Measurements from ENCODE around the gene FOXO6. TPM values are rescaled to one million over a fixed set of nuclear protein-coding genes. Genes with fewer than 3 reads are reported as not detected.
"Not testable (repeated sequence)": the region's sequence is repeated elsewhere in the genome, so short reads cannot be mapped to it uniquely, and the experiment has no call there.

FOXO6 gene
- total RNA-seq, 2 experiments from 2014 or later: 1.2 to 2.2 TPM

- Mint-ChIP-seq H3K36me3 (ENCODE audit: low read depth) (no peaks in the 10 kb centered on the region), H3K27ac (no peak overlapping the region), H3K4me3 (no peak overlapping the region), H3K4me1 (ENCODE audit: low read depth) (no peaks in the 10 kb centered on the region), H3K9me3 (no peaks in the 10 kb centered on the region), H3K27me3 (peaks cover 9% of the 10 kb centered on the region)
- intact Hi-C loops (cut with DNase I, micrococcal nuclease): no loop called here
- H3K9me3 ChIP-seq (ENCODE audit: control insufficient read depth in 1 of 2, insufficient read depth in 1 of 2, low read length in 2 of 2): no peaks in the 10 kb centered on the region
- no peak for TF ChIP-seq CTCF (IDR thresholded peaks at IDR 0.05)
- no peak overlapping the region for H3K4me3 ChIP-seq (ENCODE audit: low read length)
- no peak for DNase-seq
- no peaks in the 10 kb centered on the region for H3K4me1 ChIP-seq (ENCODE audit: insufficient read depth, low read length)
- H3K36me3 ChIP-seq (ENCODE audit: insufficient read depth, low read length): no peaks in the 10 kb centered on the region
- ATAC-seq (ENCODE audit: poor library complexity): no peak
- peaks cover 0 to 5% of the 10 kb centered on the region in 2 experiments for H3K27me3 ChIP-seq (ENCODE audit: control insufficient read depth in 1 of 2, insufficient read depth in 2 of 2, low read length in 2 of 2)
- ChIA-PET POLR2A (no interaction called here), CTCF (no interaction called here)
- H3K27ac ChIP-seq (ENCODE audit: low read depth in 1 of 2, low read length in 2 of 2): no peak overlapping the region
These were observed 31.3 kb upstream of the FOXO6 start for GRCh38 chr1:41329662-41330587.

DNA sequence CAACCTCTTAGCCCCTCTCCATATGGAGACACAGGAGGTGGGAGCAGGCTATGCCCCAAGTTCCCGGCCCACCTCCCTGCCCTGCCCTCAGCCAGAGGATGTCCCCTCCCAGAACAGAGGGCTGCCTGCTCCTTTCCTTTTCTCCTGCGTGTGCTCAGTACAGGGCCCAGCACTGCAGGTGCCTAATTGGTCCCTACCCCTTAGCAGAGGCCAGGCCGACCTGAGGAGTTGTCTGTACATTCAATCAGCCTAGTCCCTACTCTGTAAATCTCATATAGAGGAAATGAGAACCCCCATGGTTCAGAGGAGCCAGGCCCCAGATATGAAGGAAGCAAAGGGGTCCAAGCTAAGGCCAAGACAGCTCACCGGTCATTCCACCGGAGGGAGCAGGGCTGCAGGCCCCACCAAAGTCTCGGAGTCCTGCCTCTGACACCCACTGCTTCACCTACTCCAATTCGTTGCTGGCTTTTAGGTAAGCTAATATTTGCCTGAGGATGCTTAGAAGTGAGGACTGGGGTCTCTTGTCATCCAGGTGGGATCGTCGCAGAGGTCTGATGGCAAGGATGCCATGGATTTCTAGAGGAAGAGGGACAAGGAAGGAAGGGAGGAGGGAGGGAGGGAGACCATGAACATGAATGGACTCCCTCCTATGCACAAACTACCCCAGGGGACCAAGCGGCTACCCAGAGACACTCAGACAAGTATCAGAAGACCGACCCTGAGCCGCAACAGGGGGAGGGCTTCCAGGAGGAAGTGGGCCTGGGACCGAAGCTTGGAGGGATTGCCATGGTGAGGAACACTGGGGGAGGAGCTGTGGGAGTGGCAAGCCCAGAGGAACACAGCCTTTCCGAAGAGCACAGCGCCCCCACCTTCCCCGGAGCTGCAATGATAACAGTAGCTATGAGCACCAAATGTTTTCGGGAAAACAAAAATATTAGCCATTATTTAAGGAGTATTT, 30.4 kb upstream of the FOXO6 start:
- H3K36me3 Mint-ChIP-seq (ENCODE audit: low read depth): no peaks in the 10 kb centered on the region
- no peak overlapping the region for H3K4me3 ChIP-seq (ENCODE audit: low read length)
- H3K9me3 Mint-ChIP-seq: no peaks in the 10 kb centered on the region
- H3K4me1 ChIP-seq (ENCODE audit: insufficient read depth, low read length): no peaks in the 10 kb centered on the region
- intact Hi-C loops (cut with DNase I, micrococcal nuclease): no loop called here
- POLR2A ChIA-PET: no interaction called here
- no peak overlapping the region for H3K4me3 Mint-ChIP-seq
- H3K9me3 ChIP-seq (ENCODE audit: control insufficient read depth in 1 of 2, insufficient read depth in 1 of 2, low read length in 2 of 2): no peaks in the 10 kb centered on the region
- no peak overlapping the region for H3K27ac Mint-ChIP-seq
- no peaks in the 10 kb centered on the region for H3K4me1 Mint-ChIP-seq (ENCODE audit: low read depth)
- H3K27ac ChIP-seq (ENCODE audit: low read depth in 1 of 2, low read length in 2 of 2): no peak overlapping the region
- DNase-seq (no peak), ATAC-seq (ENCODE audit: poor library complexity) (no peak)
- CTCF ChIA-PET: interaction anchor here (1.2 kb wide), 1 partner anchor 8 kb away, joined by 3 read pairs; no protein-coding TSS in a partner anchor
- TF ChIP-seq CTCF (IDR thresholded peaks at IDR 0.05): no peak
- H3K36me3 ChIP-seq (ENCODE audit: insufficient read depth, low read length): no peaks in the 10 kb centered on the region
- H3K27me3 ChIP-seq (ENCODE audit: control insufficient read depth in 1 of 2, insufficient read depth in 2 of 2, low read length in 2 of 2): peaks cover 5% of the 10 kb centered on the region in 2 experiments
- peaks cover 17% of the 10 kb centered on the region for H3K27me3 Mint-ChIP-seq

DNA sequence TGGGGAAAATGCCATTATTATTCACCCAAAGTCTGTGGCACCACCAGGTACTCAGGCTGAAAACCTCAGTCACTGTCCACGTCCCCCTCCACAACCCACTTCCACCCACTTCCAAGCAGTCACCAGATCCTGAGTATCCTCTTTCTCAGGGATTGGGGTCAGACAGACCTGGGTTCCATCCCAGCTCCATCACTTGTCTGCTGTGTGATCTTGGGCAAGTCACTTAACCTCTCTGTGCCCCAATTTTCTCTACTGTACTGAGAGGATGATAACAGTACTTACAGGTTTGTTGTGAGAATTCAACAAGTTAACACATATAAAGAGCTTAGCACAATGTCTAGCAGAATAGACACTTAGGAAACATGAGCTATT, 29.7 kb upstream of the FOXO6 start:
- peaks cover 18% of the 10 kb centered on the region for H3K27me3 Mint-ChIP-seq
- ChIA-PET CTCF (interaction anchor here (1.2 kb wide), 1 partner anchor 9 kb away, joined by 3 read pairs; no protein-coding TSS in a partner anchor), POLR2A (no interaction called here)
- H3K4me3 Mint-ChIP-seq: no peak overlapping the region
- no peak overlapping the region for H3K27ac ChIP-seq (ENCODE audit: low read depth in 1 of 2, low read length in 2 of 2)
- H3K27ac Mint-ChIP-seq: no peak overlapping the region
- H3K9me3 ChIP-seq (ENCODE audit: control insufficient read depth in 1 of 2, insufficient read depth in 1 of 2, low read length in 2 of 2): no peaks in the 10 kb centered on the region
- H3K4me1 Mint-ChIP-seq (ENCODE audit: low read depth): no peaks in the 10 kb centered on the region
- intact Hi-C loops (cut with DNase I, micrococcal nuclease): no loop called here
- ATAC-seq (ENCODE audit: poor library complexity): no peak
- H3K4me3 ChIP-seq (ENCODE audit: low read length): no peak overlapping the region
- TF ChIP-seq CTCF (IDR thresholded peaks at IDR 0.05): no peak
- peaks cover 5 to 9% of the 10 kb centered on the region in 2 experiments for H3K27me3 ChIP-seq (ENCODE audit: control insufficient read depth in 1 of 2, insufficient read depth in 2 of 2, low read length in 2 of 2)
- no peaks in the 10 kb centered on the region for H3K9me3 Mint-ChIP-seq
- no peaks in the 10 kb centered on the region for H3K36me3 Mint-ChIP-seq (ENCODE audit: low read depth)
- no peaks in the 10 kb centered on the region for H3K4me1 ChIP-seq (ENCODE audit: insufficient read depth, low read length)
- DNase-seq: no peak
- H3K36me3 ChIP-seq (ENCODE audit: insufficient read depth, low read length): no peaks in the 10 kb centered on the region

DNA sequence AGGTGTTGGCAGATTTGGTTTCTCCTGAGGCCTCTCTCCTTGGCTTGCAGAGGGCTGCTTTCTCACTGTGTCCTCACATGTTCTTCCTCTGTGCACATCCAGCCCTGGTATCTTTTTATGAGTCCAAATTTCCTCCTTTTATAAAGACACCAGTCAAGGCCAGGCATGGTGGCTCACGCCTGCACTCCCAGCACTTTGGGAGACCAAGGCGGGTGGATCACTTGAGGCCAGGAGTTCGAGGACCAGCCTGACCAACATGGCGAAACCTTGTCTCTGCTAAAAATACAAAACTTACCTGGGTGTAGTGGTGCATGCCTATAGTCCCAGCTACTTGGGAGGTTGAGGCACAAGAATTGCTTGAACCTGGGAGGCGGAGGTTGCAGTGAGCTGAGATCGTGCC, 29.1 kb upstream of the FOXO6 start:
- H3K4me3 ChIP-seq (ENCODE audit: low read length); H3K4me1 Mint-ChIP-seq (ENCODE audit: low read depth); H3K9me3 Mint-ChIP-seq; H3K9me3 ChIP-seq (ENCODE audit: control insufficient read depth in 1 of 2, insufficient read depth in 1 of 2, low read length in 2 of 2); ATAC-seq (ENCODE audit: poor library complexity); H3K27ac Mint-ChIP-seq; H3K4me3 Mint-ChIP-seq; H3K27ac ChIP-seq (ENCODE audit: low read depth in 1 of 2, low read length in 2 of 2); H3K4me1 ChIP-seq (ENCODE audit: insufficient read depth, low read length); H3K36me3 ChIP-seq (ENCODE audit: insufficient read depth, low read length); POLR2A ChIA-PET; H3K36me3 Mint-ChIP-seq (ENCODE audit: low read depth); DNase-seq; intact Hi-C loops (cut with DNase I, micrococcal nuclease): not testable (repeated sequence)
- CTCF ChIA-PET: interaction anchor here (0.7 to 1.2 kb wide), 3 partner anchors 10 to 85 kb away, joined by 3 read pairs; no protein-coding TSS in a partner anchor
- H3K27me3 ChIP-seq (ENCODE audit: control insufficient read depth in 1 of 2, insufficient read depth in 2 of 2, low read length in 2 of 2): peaks cover 5 to 10% of the 10 kb centered on the region in 2 experiments
- peaks cover 21% of the 10 kb centered on the region for H3K27me3 Mint-ChIP-seq

Measured in CD4-positive, alpha-beta T cell (primary cell).